HG02870 (cell line): Measurements from ENCODE around the gene ELMO2.
A peak's percentile ranks its signal among the peaks of the same experiment; 100 is the strongest.
"Not testable (repeated sequence)": the region's sequence is repeated elsewhere in the genome, so short reads cannot be mapped to it uniquely, and the experiment has no call there.

Experiments used
- ATAC-seq: cut with Tn5 transposase; IDR thresholded peaks from one replicate; pipeline ENCODE4 v1.9.1; 2021; ENCODE audit warnings: mild to moderate bottlenecking, moderate library complexity; ENCODE audit not compliant: unreplicated experiment

Gene ELMO2

GRCh38 chr20:46406986-46407670, 713 bp upstream of the ELMO2 start:
- peak; percentile 37 for ATAC-seq

DNA sequence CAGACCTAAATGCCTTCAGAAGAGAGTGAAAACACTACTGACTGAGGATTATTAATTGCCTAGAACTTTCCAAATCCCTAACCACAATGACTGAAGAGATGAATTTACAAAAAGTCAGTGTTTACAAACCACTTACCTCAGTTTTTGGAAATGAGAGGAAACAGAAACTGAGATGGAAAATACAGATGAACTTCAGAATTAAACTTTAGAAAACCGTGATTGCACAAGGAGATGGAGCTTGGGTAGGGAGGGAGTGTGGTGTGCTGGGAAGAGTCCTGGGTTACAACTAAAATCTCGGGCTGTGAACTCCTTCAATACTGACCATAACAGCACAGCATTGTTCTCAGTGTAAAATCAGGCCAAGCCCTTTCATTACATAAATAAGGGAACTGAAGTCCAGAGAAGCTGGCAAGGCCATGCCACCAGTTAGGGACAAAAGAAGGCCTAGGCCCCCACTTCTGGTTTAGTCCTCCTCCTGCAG, 4.0 kb downstream of the ELMO2 start:
- ATAC-seq, result no peak

- no peak for ATAC-seq
These were observed 4.9 kb downstream of the ELMO2 start for GRCh38 chr20:46401478-46401860.

- ATAC-seq, result no peak
These were observed 5.5 kb downstream of the ELMO2 start for GRCh38 chr20:46400828-46401477.

DNA sequence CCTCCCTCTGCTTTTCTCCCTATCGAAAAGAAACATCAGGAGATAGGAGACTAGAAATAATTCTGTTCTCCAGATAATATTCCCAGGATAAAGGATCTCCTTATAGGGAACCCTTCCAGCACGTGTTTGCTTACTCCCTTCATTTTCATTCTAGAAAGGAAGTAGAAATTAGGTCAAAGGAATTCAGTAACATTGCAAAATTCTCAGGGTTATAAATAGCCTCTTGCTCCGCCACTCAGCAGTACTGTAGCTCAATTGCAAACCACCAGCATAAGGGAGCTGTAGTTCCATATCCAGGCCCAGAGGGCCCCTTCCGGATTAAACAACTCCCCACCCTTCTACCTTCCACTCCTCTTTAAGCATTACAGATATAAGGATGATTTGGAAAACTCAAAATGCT, 6.2 kb downstream of the ELMO2 start:
- ATAC-seq, result no peak

- ATAC-seq, result no peak
These were observed 7.0 kb downstream of the ELMO2 start for GRCh38 chr20:46399401-46399800.

- no peak for ATAC-seq
These were observed 7.5 kb downstream of the ELMO2 start for GRCh38 chr20:46398963-46399362.

GRCh38 chr20:46396052-46396740, 10.2 kb downstream of the ELMO2 start:
- no peak for ATAC-seq

- no peak for ATAC-seq
These were observed 11.3 kb downstream of the ELMO2 start for GRCh38 chr20:46394872-46395760.

DNA sequence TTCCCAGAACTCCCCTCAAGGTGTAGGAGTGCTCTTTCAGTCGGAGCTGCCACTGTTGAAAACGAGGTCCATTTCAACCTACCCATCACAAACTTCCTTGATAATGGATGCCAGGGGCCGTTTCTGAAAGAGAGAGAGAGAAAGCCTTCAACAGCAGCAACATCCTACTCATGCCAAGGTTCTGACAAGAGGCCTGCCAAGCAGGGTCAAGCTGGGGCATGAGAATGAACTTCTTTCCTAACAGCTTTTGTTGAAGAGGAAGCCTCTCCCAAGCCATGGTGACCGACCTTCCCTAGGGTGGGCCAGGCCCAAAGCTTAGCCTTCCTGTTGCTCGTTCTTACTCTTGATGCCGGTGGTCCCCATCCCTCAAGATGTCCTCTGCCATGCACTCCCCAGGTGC, 12.4 kb downstream of the ELMO2 start:
- no peak for ATAC-seq

DNA sequence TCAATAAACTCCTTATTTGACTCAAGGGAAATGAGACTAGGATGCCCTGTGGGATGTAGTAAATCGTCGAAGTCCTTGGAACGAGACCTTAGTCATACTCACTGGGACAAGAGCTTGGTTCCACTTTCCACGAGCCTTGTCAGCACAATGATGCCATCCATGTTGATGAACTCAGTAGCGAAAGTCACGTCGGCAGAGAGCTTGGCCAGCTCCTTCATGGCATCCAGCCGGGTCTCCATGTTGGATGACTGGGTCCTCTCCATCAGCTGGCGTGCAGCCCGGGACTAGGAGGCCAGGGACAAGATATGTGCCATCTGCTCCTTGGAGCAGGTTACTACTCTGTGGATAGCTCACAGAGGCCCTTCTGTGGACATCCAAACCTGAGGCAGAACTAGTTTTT, 17.5 kb downstream of the ELMO2 start:
- ATAC-seq, result no peak

GRCh38 chr20:46388201-46388836, 18.1 kb downstream of the ELMO2 start:
- ATAC-seq, result no peak

DNA sequence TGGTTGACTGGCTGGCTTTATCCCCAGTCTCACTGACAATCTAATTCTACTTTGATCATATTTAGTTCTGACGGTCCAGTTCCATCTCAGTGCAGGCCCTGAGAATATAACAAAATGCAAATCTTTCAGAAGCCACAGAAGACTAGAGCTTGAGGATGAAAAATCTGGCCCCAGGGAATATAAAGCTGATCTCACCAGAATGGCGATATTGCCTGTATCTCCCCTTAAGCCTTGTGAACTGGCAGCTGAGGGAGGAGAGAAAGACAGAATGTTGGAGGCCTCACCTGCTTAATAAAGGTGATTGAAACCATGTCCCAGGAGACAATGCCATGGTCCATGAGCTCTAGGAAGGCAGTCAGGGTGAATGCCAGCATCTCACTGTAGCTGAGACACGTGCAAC, 19.4 kb downstream of the ELMO2 start:
- not testable (repeated sequence) for ATAC-seq

DNA sequence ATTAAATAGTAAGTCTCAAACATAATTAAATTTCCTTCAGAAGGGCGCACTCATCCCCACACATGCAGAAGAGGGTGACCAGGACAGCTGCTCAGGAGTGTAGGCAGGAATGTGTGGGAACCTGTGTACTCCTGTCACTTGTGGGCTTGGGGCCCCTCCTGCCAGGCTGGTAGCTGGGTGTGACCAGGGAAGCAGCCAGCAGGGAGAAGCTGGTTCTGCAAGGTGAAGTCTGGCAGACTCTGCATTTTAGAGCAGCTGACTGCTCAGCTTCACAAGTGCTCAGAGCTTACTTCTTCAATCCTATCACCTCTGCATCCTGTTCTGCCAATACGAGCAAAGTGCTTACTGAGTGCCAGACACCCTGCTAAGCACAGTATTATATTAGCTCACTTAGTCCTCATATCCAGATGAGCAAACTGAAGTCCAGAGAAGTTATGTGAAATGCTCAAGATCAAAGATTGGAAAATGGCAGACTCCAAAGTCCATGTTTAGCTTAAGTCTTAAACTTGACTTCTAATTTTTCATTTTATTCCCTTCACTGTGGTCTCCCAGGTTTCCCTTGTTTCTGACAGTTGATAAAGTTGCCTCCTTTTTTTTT, 27.9 kb downstream of the ELMO2 start:
- ATAC-seq, result no peak

DNA sequence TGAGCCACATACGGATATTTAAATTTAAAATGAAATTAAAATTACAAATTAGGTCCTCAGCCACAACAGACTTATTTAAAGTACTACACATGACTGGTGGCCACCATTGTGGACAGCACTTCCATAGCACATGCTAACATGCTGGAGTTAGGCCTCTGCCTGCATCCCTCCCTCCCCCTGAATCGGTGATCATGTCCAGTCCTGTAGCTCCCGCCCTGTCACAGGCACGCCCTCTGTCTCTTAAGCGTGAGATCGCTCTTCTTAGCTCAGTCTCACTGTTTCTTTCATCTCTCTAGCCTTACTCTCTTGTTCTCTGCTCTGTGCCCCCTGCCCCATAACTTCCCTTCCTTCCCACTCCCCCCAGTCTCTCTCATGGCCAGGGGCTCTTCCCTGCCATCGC, 28.9 kb downstream of the ELMO2 start:
- no peak for ATAC-seq

GRCh38 chr20:46376196-46376785, 30.1 kb downstream of the ELMO2 start:
- no peak for ATAC-seq

DNA sequence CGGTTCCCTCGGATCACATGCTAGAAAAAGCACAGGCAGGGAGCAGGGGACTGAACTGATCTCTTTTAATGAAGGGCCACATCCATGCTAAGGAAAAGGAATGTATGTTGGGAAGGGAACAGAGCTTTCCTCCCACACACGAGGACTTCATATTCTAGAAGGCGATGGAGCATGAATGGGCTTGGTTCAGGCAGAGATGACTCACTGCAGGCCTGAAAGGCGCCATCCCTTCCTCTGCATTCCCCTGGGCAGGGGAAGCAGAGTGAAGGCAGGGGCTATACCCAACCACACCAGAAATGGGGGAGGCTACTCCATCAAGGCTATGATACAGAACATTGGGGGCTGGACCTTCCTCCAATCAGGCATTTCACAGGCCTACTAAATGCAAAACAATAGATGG, 30.6 kb downstream of the ELMO2 start:
- no peak for ATAC-seq

GRCh38 chr20:46374383-46374782, 32.0 kb downstream of the ELMO2 start:
- no peak for ATAC-seq

GRCh38 chr20:46371656-46372055, 34.8 kb downstream of the ELMO2 start:
- ATAC-seq, result no peak

GRCh38 chr20:46368902-46369268, 37.5 kb downstream of the ELMO2 start:
- ATAC-seq, result no peak
